Stromal cell of bone marrow (primary cell): ENCODE results near the gene NDST1.
"Not testable (repeated sequence)": the region's sequence is repeated elsewhere in the genome, so short reads cannot be mapped to it uniquely, and the experiment has no call there.

ENCODE experiments used
- DNase-seq: peaks from one replicate; pipeline ENCODE4 v3.0.0-alpha.2; 2012; ENCODE audit warnings: low read depth

Gene NDST1

GRCh38 chr5:150507474-150508276 lies at the start of gene NDST1:
Gene NDST1 (plus strand): TSS chr5:150508131. CDS start chr5:150521255, 13,124 bp downstream.
- no peak for DNase-seq

- no peak for DNase-seq
Observed at GRCh38 chr5:150458802-150459557, 49.0 kb upstream of the NDST1 start.

GRCh38 chr5:150460781-150461180 lies 47.1 kb upstream of the NDST1 start:
- DNase-seq: no peak

- no peak for DNase-seq
Observed at GRCh38 chr5:150461231-150461630, 46.7 kb upstream of the NDST1 start.

- no peak for DNase-seq
Observed at GRCh38 chr5:150464554-150465012, 43.3 kb upstream of the NDST1 start.

GRCh38 chr5:150465927-150466326 lies 42.0 kb upstream of the NDST1 start:
- no peak for DNase-seq

- DNase-seq: no peak
Observed at GRCh38 chr5:150468206-150468605, 39.7 kb upstream of the NDST1 start.

- DNase-seq: peak; percentile 87
Observed at GRCh38 chr5:150469718-150470469, 38.0 kb upstream of the NDST1 start.

- no peak for DNase-seq
Observed at GRCh38 chr5:150473673-150474358, 34.1 kb upstream of the NDST1 start.

- DNase-seq: not testable (repeated sequence)
Observed at GRCh38 chr5:150476568-150476967, 31.4 kb upstream of the NDST1 start.

- DNase-seq: no peak
Observed at GRCh38 chr5:150479416-150479815, 28.5 kb upstream of the NDST1 start.

GRCh38 chr5:150481708-150481965 lies 26.3 kb upstream of the NDST1 start:
- DNase-seq: no peak

GRCh38 chr5:150481972-150482406 lies 25.9 kb upstream of the NDST1 start:
- DNase-seq: no peak

- no peak for DNase-seq
Observed at GRCh38 chr5:150484964-150485692, 22.8 kb upstream of the NDST1 start.

- DNase-seq: no peak
Observed at GRCh38 chr5:150485693-150486401, 22.1 kb upstream of the NDST1 start.

GRCh38 chr5:150486402-150487198 lies 21.3 kb upstream of the NDST1 start:
- DNase-seq: no peak

GRCh38 chr5:150487199-150488061 lies 20.5 kb upstream of the NDST1 start:
- DNase-seq: no peak

- no peak for DNase-seq
Observed at GRCh38 chr5:150488519-150489359, 19.2 kb upstream of the NDST1 start.
